G401 (cell line): ENCODE measurements around the gene ZNF79. TPM values are rescaled to one million over a fixed set of nuclear protein-coding genes. Genes with fewer than 3 reads are reported as not detected.
"Not testable (repeated sequence)": the region's sequence is repeated elsewhere in the genome, so short reads cannot be mapped to it uniquely, and the experiment has no call there.

ENCODE experiments used
- DNase-seq: peaks from one replicate; pipeline ENCODE4 v3.0.0-alpha.2; 2015; ENCODE audit warnings: low spot score
- in situ Hi-C: cut with HindIII; loops from 2 replicates; pipeline ENCODE4 v1.10.0; 2016; ENCODE audit warnings: low sequenced_read_pairs, mixed read lengths
- total RNA-seq: library from RNA; depleted of rRNA; stranded (reverse); fragments of >200 nt; shearing (Covaris generic); gene quantifications from 2 replicates; pipeline ENCODE4 v1.2.3, GENCODE V29; 2014

Gene ZNF79
- total RNA-seq, 1 experiment from 2014 or later: 8.8 TPM

DNA sequence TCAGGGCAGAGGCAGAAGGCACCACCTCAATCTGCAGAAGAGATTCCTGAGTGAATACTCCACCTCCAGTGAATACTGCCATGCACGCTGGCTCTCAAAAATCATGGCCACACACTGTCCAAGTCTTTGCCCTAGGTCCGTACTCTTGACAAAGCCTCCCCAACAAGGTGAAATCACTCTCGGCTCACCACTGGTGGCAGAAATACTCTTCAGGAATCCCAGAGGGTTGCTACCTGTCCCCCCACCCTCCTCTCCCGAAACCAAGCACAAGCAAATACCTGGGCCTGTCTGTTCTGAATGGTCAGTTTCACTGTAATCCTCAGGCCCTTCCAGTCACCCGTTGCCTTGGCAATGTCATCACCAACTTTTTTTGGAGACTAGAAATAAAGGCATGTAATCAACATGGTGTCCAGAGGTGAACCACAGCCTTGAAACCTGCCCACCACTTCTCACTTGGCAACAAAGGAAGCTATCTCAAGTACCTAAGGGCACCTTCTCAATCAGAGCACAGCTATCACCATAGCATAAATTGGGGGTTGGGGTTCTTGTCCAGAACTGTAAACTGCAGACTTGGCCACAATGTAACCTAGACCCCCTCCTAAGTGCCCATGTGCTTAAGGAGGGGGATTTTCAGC is 25.3 kb downstream of the ZNF79 start:
- peak; percentile 10 for DNase-seq
- in situ Hi-C loops: no loop called here

DNA sequence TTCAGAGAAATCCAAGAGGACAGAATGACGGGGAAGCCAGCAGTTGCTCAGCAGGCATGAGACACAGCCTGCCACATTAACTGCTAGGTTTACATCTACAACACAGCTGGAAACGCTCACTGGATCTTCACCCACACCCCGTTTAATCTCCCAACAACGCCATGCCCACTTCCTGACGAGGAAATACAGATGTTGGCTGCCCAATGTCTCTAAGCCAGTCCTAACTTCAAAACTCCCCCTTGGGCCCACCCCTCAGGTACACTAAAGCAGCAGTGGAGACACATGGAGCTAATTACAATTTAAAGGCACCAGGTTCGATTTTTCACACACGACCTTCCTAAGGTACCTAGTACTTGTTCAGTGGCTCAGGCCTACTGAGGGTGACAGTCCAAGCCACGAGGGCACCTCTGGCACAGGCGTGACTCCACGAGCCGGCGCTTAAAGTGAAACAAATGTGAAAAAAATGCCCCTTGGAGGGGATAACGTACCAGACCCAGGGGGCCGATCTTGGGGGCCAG is 26.1 kb downstream of the ZNF79 start:
- DNase-seq: peak; percentile 15
- in situ Hi-C loops: no loop called here

DNA sequence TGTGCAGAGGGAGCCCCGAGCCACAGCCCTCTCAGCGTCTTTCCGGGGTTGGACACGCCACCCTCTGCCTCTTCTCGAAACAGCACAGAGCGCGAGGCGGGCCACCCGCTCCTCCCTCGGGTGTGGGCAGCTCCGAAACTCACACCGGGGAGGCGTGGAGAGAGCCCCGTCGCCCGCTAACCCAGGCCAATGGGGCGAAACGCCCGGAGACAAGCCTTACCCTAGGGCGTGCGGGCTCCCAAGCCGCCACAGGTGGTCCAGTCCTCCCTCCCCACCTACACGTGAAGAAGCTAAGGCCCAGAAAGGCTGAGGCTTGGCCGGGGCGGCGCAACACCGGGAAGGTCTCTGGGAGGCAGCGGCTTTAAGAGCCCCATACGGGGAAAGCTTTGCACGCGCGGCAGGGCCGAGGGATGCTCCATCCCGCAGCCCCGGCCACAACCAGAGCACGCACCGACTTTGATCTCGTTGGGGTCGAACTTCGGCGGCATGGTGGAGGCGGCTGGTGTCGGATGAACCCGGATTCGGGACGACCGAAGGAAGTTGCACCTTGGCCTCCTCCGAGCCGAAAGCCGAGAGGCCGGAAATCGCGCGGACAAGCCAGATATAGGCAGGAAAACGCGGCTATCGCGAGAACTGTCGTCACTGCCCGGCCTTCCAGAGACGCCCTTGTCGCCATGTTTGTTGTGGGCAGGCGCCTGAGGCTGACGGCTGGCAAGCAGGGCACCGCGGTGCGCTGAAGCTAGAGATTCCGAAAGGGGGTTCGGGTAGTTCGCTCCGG is 26.8 kb downstream of the ZNF79 start, which contains the start of the genes LRSAM1 and RPL12:
TSS of gene LRSAM1 (plus strand) at position 681 of the 778 bp plus-strand sequence. CDS start 3,018 bp downstream, outside the sequence.
TSS of gene RPL12 (minus strand) at position 577 of the 778 bp plus-strand sequence. CDS start at position 488, 89 bp downstream.
- in situ Hi-C loops: no loop called here
- DNase-seq: peak; percentile 97

DNA sequence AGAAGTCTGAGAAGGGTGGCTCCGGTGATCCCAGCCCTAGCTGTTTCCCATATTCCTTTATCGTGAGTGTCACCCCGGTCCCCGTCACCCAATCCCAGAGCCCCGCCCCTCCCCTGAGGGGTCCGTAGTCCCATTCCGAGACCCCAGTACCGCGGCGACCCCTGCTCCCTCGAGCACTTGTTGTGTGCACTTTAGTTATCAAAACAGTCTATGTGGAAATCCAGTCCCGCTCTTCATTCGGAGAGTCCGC is 27.4 kb downstream of the ZNF79 start:
- in situ Hi-C loops: no loop called here
- DNase-seq: no peak

DNA sequence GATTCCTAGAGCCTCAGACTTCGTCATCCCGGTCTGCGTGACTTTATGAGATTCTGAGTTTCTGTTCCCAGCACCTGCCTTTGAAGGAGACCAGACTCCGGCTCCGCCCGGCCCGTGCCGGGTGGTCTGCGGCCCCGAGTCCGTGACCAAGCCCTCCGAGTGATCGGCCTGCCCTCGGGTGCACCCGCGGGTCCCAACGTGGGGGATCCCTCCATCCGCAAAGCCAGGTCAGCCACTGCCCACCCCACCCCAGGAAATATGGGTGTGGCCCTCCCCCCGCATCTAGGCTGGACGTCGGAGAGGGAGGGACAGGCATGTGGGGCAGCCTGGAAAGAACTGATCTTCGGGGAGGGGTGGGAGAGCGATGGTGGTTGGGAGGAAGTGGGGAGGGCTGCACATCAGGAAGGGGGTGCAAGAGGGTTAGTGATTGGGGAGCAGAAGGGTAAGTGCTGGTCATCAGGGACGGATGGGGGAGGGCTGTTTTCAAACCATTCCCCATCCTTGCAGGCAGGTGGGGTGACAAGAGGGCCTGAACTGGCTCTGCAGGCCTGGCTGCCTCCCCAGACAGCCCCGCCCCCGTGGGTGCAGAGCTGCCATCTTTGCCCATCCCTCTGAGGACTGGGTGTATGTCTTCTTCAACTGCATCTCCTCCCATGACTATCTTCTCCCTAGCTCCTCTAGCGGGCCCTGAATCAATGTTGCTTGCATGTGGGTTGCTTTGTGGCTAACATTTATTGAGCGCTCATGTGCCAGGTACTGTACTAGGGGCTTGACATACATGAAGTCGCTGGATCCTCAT is 27.9 kb downstream of the ZNF79 start:
- in situ Hi-C loops: no loop called here
- DNase-seq: peak; percentile 62

DNA sequence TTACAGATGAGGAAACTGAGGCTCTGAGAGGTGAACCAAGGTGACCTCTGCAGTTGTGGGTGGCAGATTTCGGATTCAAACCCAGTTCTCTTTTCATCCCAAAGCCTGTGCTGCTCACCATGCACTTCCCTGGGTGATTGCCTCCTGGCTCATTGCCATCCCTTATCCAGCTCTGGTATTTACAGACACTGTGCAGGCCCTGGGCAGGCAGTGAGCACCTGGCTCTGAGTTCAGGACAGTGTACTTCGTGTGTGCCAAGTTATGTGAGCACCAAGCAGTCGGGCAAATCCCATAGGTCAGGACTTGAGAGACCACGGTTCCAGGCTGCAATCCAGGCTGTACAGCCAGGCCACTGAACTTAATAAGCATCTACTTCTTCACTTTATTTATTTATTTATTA is 28.5 kb downstream of the ZNF79 start:
- in situ Hi-C loops: no loop called here
- DNase-seq: peak; percentile 40

DNA sequence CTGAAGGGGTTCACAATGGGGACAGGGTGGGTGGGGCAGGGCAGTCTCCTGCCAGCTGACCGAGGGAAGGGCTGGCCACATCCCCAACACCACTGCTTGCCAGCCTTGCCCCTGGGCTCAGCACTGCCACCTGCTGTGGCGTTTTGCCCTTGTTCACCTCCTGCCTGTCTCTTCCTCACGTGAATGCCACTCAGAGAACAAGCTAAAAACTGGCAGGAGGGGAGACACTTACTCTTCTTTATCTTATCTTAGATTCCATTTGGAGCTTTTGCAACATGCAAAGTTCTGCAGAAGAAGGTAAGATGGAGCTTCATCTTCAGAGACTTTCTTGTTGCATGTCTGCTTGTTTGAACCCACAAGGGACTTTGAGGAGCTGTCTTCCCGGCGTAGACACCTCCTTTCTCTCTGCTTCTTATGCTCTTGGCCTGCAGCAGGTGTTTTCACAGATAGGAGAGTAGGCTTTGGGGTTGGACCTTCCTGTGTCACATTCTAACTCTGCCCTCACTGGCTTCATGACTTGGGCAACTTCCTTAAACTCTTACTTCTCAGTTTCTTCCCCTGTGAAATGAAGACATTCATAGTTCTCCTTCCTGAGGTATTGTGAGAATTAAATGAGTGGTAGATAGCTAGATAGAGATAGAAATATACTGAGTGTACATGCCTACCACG is 31.3 kb downstream of the ZNF79 start:
- in situ Hi-C loops: no loop called here
- DNase-seq: no peak

DNA sequence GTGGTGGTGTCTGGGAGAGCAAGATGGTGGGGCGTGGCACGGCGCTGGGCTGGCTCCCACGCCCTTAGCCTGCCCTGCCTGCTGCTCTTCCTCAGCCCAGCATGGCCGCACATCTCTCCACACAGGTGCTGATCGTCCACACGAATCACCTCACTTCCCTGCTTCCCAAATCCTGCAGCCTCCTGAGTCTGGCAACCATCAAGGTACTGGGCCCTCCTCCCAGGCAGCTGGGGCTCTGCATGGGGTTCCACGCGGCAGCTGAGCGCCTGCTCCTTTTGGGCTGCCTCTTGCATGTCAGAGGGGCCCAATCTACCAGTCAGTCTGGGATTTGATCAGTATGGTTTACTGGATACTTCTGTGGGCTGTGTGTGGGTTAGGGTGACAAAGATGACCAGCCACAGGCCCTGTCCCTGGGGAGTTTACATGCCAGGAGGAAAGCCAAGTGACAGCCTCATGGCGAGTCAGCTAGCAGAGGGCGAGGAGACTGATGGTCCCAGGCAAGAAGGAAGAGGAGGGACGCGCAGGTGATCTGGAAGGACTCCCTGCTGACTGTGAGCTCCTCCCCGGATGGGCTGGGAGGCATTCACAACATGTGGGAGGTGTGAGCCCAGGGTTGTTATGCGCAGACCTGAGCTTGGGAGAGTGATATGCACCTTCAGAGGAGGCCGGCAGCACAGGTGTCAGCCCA is 33.2 kb downstream of the ZNF79 start:
- DNase-seq: peak; percentile 52
- in situ Hi-C loops: no loop called here

DNA sequence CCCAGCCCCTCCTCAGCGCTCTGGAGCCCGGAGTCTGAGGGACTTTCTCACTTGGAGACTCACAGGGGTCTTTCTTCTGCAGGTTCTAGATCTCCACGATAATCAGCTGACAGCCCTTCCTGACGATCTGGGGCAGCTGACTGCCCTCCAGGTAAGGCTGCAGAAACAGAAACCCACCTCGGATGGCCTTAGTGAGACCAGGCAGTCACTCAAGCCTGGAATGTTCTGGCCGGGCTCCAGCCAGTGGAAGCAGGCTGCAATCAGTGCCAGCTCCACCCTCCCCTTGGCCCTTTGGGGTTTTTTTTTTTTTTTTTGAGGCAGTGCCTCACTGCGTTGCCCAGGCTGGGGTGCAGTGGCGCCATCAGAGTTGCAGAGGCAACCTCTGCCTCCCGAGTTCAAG is 34.7 kb downstream of the ZNF79 start:
- peak; percentile 23 for DNase-seq
- in situ Hi-C loops: no loop called here

DNA sequence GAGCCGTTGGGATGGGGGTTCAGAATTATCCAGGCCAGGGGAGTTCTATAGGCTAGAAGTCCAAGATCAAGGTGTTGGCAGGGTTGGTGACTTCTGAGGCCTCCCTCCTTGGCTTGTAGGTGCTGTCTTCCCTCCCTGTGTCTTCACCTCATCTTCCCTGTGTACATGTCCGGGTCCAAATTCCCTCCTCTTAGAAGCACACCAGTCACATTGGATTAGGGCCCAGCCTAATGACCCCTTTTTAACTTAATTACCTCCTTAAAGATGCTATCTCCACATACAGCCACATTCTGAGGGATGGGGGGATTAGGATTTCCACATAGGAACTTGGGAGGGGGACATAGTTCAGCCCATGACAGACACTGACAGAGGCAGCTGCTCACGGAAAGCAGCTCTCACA is 39.2 kb downstream of the ZNF79 start:
- in situ Hi-C loops: no loop called here
- DNase-seq: no peak

DNA sequence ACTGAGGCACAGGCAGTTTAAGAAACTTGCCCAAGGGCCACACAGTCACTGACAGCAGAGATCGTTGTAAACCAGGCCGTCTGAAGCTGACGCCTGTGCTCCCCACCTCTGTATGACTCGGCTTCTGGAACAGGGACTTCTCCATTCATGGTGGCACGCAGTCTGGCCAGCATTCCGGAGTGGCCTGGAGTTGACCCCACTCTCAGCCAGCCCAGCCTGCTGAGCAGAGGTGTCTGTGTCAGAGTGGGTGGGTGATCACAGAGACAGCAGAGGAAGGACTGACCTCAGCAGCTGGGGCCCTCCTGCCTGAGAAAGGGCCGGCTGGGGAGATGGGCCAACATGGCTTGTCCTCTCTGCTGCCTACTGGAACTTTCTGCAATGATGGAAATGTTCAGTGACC is 39.7 kb downstream of the ZNF79 start:
- in situ Hi-C loops: no loop called here
- no peak for DNase-seq

DNA sequence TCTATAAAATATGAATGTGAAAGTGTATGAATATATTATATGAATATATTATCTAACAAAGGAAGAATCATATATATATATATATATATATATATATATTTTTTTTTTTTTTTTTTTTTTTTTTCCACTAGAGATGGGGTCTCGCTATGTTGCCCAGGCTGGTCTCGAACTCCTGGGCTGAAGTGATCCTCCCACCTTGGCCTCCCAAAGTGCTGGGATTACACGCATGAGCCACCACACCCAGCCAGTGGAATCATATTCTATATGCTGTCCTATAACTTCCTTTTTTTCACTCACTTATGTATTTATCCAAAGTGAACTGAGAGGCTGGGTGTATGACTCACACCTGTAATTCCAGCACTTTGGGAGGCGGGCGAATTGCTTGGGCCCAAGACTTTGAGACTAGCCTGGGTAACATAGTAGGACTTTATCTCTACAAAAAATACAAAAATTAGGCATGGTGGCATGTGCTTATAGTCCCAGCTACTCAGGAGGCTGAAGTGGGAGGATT is 42.3 kb downstream of the ZNF79 start:
- in situ Hi-C loops, DNase-seq: not testable (repeated sequence)

DNA sequence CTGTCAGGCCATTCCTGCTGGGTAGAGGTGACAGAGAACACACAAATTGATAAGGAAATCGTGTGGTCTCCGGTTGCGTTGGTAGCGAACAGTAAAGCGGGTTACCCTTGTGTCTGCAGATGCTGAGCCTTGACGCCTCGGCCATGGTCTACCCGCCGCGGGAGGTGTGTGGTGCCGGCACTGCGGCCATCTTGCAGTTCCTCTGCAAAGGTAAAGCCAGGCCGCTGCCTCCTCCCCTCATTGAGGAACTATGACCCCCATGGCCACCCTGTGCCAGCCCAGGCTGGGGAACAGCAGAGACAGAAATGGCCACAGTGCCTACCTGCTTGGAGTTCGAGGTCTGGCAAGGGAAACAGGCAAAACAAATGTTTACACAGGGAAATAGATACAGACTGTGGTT is 43.4 kb downstream of the ZNF79 start:
- in situ Hi-C loops: no loop called here
- no peak for DNase-seq

DNA sequence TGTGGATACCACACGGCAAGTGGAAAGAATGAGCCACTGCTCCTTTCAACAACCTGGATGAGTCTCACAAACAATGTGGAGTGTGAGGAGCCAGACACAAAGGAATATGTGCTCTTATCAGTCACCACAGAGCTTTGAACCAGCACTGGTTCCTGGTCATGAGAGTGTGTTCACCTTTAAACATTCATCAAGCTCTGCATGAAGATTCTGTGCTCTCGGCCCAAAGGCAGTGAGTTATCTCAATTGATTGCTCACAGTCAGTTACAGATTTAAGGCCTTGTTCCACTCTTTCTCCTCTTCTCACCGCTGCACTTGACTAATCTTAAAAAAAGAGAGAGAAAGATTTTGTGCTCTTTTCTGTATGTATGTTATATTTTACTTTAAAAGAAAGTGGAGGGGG is 46.5 kb downstream of the ZNF79 start:
- DNase-seq: no peak
- in situ Hi-C loops: no loop called here

DNA sequence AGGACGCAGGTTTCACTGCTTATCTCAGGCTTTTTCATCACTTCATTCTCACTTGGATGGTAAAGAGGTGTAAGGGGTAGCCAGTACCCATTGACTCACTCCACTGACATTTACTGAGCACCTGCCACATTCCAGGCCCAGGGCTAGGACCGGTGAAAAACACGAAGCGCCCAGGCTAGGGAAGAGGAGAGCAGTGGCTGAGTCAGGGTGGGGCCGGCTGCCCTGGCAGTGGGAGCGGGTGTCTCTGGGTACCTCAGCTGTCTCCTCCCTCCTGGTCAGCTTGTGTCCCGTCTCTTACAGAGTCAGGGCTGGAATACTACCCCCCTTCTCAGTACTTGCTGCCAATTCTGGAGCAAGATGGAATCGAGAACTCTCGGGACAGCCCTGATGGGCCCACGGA is 49.3 kb downstream of the ZNF79 start:
- in situ Hi-C loops: no loop called here
- no peak for DNase-seq

DNA sequence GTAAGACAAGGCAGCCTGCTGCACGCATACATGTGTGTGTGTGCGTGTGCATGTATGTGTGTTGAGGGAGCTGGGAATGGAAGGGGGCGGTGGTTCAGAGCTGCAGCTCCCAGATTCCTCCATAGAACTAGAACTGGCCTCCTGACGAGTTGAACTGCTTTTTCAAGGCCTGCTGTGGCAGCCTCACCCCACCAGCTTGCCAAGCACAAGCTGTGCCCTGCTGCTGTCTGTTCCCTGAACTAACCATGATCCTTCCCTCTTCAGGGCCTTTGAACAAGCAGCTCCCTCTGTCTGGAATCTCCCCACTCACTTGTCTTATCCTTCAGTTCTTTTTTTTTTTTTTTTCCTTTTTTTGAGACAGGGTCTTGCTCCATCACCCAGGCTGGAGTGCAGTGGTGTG is 49.8 kb downstream of the ZNF79 start:
- peak; percentile 84 for DNase-seq
- in situ Hi-C loops: no loop called here

DNA sequence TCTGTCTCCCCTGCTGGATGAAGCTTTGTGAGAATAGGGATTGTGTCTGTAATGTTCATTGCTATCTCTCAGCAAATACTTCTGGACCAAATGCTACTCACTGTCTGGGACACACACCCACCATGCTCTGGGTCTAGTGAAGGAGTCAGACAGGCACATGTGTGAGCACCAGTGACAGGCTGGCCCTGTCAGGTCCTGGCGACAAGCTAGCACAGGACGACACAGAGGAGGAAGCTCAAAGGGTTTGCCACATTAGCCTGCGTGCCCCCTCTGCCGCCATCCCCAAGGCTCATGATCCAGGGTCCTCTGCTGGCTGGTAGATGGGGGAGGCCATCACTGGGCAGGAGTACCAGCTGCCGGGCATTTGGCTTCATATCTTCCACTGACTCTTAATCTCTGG is 50.4 kb downstream of the ZNF79 start:
- in situ Hi-C loops: no loop called here
- no peak for DNase-seq

DNA sequence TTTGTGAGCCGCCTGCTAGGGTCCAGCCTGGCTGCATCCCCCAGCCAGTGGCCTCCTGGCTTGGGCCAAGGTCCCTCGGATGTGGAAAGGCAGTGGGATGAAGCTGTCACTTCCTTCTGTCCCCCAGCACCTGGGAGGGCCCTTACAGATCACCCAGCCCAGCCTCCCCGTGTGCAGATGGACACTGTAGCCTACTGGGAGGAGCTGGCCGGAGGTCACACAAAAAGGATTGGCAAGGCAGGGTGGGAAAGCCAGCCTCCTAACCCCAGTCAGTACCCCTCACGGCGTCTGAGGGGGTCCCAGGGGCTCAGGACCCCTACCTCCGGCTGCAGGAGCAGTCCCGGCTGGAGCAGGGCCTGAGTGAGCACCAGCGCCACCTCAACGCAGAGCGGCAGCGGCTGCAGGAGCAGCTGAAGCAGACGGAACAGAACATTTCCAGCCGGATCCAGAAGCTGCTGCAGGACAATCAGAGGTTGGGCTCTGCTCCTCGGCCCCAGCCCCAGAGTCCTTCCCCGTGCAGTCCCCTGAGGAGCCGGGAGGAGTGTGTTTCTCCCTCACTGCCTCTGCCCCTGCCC is 55.4 kb downstream of the ZNF79 start:
- in situ Hi-C loops: no loop called here
- DNase-seq: no peak
